ENCODE data around the gene SMS.
A peak's percentile ranks its signal among the peaks of the same experiment; 100 is the strongest.

SMS gene

DNA sequence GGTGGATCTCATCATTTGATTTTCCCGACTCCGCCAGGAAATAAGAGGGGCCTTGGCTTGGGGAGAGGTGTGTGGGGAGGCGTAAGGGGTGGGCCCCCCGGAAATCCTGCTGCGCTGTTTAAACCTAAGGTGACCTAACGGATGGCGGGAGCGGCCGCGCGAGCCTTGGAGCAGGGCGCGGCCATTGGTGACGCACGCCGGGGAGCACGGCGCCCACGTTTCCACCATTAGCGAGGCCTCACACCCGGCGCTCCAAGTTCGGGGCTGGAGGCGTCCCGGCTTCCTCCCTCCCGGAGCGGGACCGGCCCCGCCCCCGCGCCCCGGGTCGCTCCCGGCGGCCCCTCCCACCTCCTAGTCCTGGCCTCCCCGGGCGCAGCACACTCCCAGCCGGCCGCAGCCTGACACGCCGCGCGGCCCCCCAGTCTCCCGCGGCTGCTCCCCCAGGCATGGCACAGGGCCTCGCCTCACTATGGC, at the start of gene SMS:
SMS (plus strand) TSS at position 354 of the 474 bp plus-strand sequence; CDS start at position 470, 116 bp downstream.
- TF ChIP-seq CTCF (conservative IDR thresholded peaks at IDR 0.05; ENCODE audit: low read depth, low read length): no peak
- H3K4me3 ChIP-seq (ENCODE audit: low read length): peak within 1 kb of the TSS; percentile 68
- DNase-seq (ENCODE audit: low read depth): no peak

DNA sequence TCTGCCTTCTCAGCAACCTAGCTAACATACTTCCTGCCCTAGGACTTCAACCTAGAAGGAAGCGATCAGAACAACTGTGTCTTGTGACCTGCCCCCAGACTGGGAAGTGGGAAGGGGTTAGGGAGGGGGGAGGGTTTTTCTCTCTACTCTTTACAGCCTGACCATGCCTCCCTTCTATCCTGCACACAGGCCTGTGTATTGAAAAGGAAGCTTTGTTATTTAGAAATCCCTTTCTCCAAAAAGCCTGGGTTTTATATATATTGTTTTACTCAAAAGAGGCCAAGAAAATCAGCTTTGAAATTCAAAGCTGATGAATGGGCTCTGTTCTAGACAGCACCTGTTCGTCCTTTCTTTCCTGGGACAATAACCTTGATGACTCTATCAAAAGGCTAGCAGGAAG, 35.2 kb upstream of the SMS start:
- TF ChIP-seq CTCF (conservative IDR thresholded peaks at IDR 0.05; ENCODE audit: low read depth, low read length): no peak
- DNase-seq (ENCODE audit: low read depth): no peak
- no peak overlapping the region for H3K4me3 ChIP-seq (ENCODE audit: low read length)

DNA sequence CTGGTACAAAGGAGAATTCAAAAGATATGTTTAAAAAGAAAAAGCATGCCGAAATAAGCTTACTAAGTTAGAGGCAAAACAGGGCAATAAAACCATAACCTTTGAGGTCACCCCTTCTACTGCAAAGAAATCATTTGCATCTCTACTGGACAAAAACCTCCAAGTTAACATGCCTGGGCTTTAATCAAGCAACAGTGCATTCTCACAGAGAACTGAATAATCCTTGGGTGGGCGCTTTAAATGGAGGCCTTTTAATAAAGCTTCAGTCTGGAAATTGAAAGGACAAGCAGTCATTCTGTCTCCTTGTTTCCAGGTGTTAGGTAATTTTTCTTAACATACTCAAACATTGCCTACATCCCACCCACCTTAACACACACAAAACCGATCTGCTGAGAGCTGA, 34.6 kb upstream of the SMS start:
- no peak overlapping the region for H3K4me3 ChIP-seq (ENCODE audit: low read length)
- TF ChIP-seq CTCF (conservative IDR thresholded peaks at IDR 0.05; ENCODE audit: low read depth, low read length): no peak
- no peak for DNase-seq (ENCODE audit: low read depth)

- no peak overlapping the region for H3K4me3 ChIP-seq (ENCODE audit: low read length)
- no peak for DNase-seq (ENCODE audit: low read depth)
- TF ChIP-seq CTCF (conservative IDR thresholded peaks at IDR 0.05; ENCODE audit: low read depth, low read length): no peak
Observed at GRCh38 chrX:21907260-21907659, 33.2 kb upstream of the SMS start.

DNA sequence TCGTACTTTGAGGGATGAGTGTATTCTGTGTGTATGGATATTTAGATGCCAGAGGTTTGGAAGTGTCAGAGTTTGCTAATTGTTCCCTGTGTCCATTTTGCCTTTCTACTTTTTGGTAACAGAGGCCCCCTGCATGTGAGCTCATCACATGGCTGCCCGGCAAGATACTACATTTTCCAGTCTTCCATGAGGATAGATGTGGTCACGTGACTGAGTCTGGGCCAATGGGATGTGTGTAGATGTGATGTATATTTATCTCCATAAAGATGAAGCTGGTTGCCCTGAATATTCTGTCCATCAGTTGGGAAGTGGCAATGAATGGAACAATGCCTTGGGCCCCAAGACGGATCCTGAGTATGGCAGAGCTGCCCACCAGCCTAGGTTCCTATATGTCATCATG, 29.0 kb upstream of the SMS start:
- DNase-seq (ENCODE audit: low read depth): no peak
- TF ChIP-seq CTCF (conservative IDR thresholded peaks at IDR 0.05; ENCODE audit: low read depth, low read length): no peak

GRCh38 chrX:21912220-21912619, 28.3 kb upstream of the SMS start:
- H3K4me3 ChIP-seq (ENCODE audit: low read length): no peak overlapping the region
- TF ChIP-seq CTCF (conservative IDR thresholded peaks at IDR 0.05; ENCODE audit: low read depth, low read length): no peak
- no peak for DNase-seq (ENCODE audit: low read depth)

More for the DNA sequence above, 29.0 kb upstream of the SMS start:
- H3K4me3 ChIP-seq (ENCODE audit: low read length): no peak overlapping the region

DNA sequence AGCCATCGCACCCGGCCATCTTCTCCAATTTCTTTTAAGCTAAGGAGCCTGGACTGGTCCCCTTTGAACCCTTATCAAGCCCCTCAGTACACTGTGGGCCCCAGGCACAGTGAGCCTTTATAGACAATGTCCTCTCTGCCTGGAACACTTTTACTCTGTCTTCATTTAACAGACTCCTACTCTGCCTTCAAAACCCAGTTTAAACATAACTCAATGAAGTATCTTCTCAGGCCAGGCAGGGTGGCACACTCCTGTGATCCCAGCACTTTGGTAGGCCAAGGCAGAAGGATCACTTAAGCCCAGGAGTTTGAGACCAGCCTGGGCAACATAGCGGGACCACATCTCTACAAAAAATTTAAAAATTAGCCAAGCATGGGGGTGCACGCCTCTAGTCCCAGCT, 27.5 kb upstream of the SMS start:
- no peak for TF ChIP-seq CTCF (conservative IDR thresholded peaks at IDR 0.05; ENCODE audit: low read depth, low read length)
- no peak for DNase-seq (ENCODE audit: low read depth)

More for the DNA sequence above, 27.5 kb upstream of the SMS start:
- no peak overlapping the region for H3K4me3 ChIP-seq (ENCODE audit: low read length)

All from retinal pigment epithelial cell (primary cell).